HepG2 (cell line): Measurements from ENCODE around the gene CCNF. TPM values are rescaled to one million over a fixed set of nuclear protein-coding genes. Genes with fewer than 3 reads are reported as not detected.

Experiments
- ARNT2 ChIP-seq: sonication (generic); formaldehyde crosslinking; IDR thresholded peaks from 2 replicates; pipeline ENCODE4 v1.8.0; 2022; ENCODE audit warnings: mild to moderate bottlenecking, low read depth, missing genetic modification reagents, moderate library complexity
- CENPT ChIP-seq: sonication (generic); formaldehyde crosslinking; IDR thresholded peaks from 2 replicates; pipeline ENCODE4 v1.8.0; 2022; ENCODE audit warnings: low read depth, mild to moderate bottlenecking, moderate library complexity, missing genetic modification reagents
- FOXA3 ChIP-seq: IDR thresholded peaks from 2 replicates; pipeline ENCODE4 v1.6.1; 2016; ENCODE audit warnings: missing genetic modification reagents, missing compliant biosample characterization
- GABPA ChIP-seq, 2 experiments: IDR thresholded peaks; 2 replicates each; pipeline ENCODE4 v1.6.1; 2011 to 2016; ENCODE audit warnings: low read depth in 2 of 2, low read length in 1 of 2, missing biosample characterization in 1 of 2, missing genetic modification characterization in 1 of 2
- HINFP ChIP-seq: sonication (generic); formaldehyde crosslinking; IDR thresholded peaks from 2 replicates; pipeline ENCODE4 v1.4.0; 2020; ENCODE audit warnings: low read depth, mild to moderate bottlenecking, missing genetic modification reagents
- MIXL1 ChIP-seq: IDR thresholded peaks from 2 replicates; pipeline ENCODE4 v1.6.1; 2016
- NCOA2 ChIP-seq: sonication (generic); formaldehyde crosslinking; IDR thresholded peaks from 2 replicates; pipeline ENCODE4 v1.8.0; 2022; ENCODE audit warnings: inconsistent platforms
- NFAT5 ChIP-seq: sonication (generic); formaldehyde crosslinking; IDR thresholded peaks from 2 replicates; pipeline ENCODE4 v1.4.0; 2020; ENCODE audit warnings: missing genetic modification reagents
- NFYB ChIP-seq: sonication (generic); formaldehyde crosslinking; IDR thresholded peaks from 2 replicates; pipeline ENCODE4 v1.4.0; 2020; ENCODE audit warnings: missing genetic modification reagents
- PHF21A ChIP-seq: sonication (generic); formaldehyde crosslinking; IDR thresholded peaks from 2 replicates; pipeline ENCODE4 v1.5.0; 2020; ENCODE audit warnings: mild to moderate bottlenecking, missing genetic modification reagents
- PHF8 ChIP-seq: sonication (generic); formaldehyde crosslinking; IDR thresholded peaks from 2 replicates; pipeline ENCODE4 v1.5.0; 2020; ENCODE audit warnings: missing genetic modification reagents
- POLR2G ChIP-seq: fragments of 200-400 bp; formaldehyde crosslinking; IDR thresholded peaks from 2 replicates; pipeline ENCODE4 v1.6.1; 2018; ENCODE audit warnings: mild to moderate bottlenecking, low read depth, low read length, moderate library complexity
- RAD21 ChIP-seq: fragments of 450-650 bp; formaldehyde crosslinking; IDR thresholded peaks from 2 replicates; pipeline ENCODE4 v1.5.0; 2020; ENCODE audit warnings: mild to moderate bottlenecking
- TFAP4 ChIP-seq: sonication (generic); IDR thresholded peaks from 2 replicates; pipeline ENCODE4 v1.6.1; 2016; ENCODE audit warnings: low read depth, borderline replicate concordance
- ZNF441 ChIP-seq: sonication (generic); formaldehyde crosslinking; IDR thresholded peaks from 2 replicates; pipeline ENCODE4 v1.7.0; 2021; ENCODE audit warnings: missing genetic modification reagents, borderline replicate concordance
- ZNF446 ChIP-seq: sonication (generic); formaldehyde crosslinking; IDR thresholded peaks from 2 replicates; pipeline ENCODE4 v1.5.0; 2020; ENCODE audit warnings: mild to moderate bottlenecking, missing genetic modification reagents
- ZNF678 ChIP-seq: sonication (generic); formaldehyde crosslinking; IDR thresholded peaks from 2 replicates; pipeline ENCODE4 v1.4.0; 2020; ENCODE audit warnings: mild to moderate bottlenecking, missing genetic modification reagents
- ZNF780A ChIP-seq: sonication (generic); formaldehyde crosslinking; IDR thresholded peaks from 2 replicates; pipeline ENCODE4 v1.8.0; 2022; ENCODE audit warnings: mild to moderate bottlenecking, missing genetic modification reagents, moderate library complexity
- ZNF782 ChIP-seq: sonication (generic); formaldehyde crosslinking; IDR thresholded peaks from 2 replicates; pipeline ENCODE4 v1.4.0; 2020; ENCODE audit warnings: missing genetic modification reagents, mild to moderate bottlenecking, borderline replicate concordance
- ZSCAN12 ChIP-seq: sonication (generic); formaldehyde crosslinking; IDR thresholded peaks from 2 replicates; pipeline ENCODE4 v1.9.0; 2021; ENCODE audit warnings: mild to moderate bottlenecking, missing genetic modification reagents
- polyA plus RNA-seq, 8 experiments: library from polyadenylated mRNA; depleted of rRNA in 3 of 8; stranded (reverse) in 7 of 8; unstranded in 1 of 8; fragments of >200 nt; fragmentation: Illumina TruSeq in 4 of 8; extraction: Trizol in 4 of 8; gene quantifications; 2 replicates each; pipeline versions ENCODE4 v1.2.1 to v1.2.3, GENCODE V29; 2011 to 2016; ENCODE audit warnings: low read depth in 4 of 8, missing spikeins in 1 of 8, mixed read lengths in 1 of 8; ENCODE audit not compliant: insufficient read depth in 1 of 8
- total RNA-seq, 5 experiments: library from RNA; depleted of rRNA; stranded (reverse); fragments of >200 nt; fragmentation: Illumina TruSeq; extraction: Trizol; gene quantifications; 2 replicates each; pipeline ENCODE4 v1.2.3, GENCODE V29; 2016; ENCODE audit warnings: low read depth in 1 of 5
- TF ChIP-seq, protein P1 (sequence below): sonication (generic); formaldehyde crosslinking; IDR thresholded peaks from 2 replicates; pipeline ENCODE4 v1.4.0; 2020; ENCODE audit warnings: missing genetic modification reagents, mild to moderate bottlenecking, borderline replicate concordance

Gene CCNF
- total and polyA plus RNA-seq, 2 of the 13 experiments (the other 11 are each of a cell fraction or from before 2014, with no cell fraction given) = 6.4 to 22.8 TPM

GRCh38 chr16:2429034-2429770, at the start of gene CCNF (continued):
- TF ChIP-seq NFAT5 (CRISPR knock-in tag) = peak; percentile 59; the same call in 1 of the 2 replicates
- peak; percentile 12; the same call in 1 of the 2 replicates for TF ChIP-seq ZNF441 (CRISPR knock-in tag)
- TF ChIP-seq TFAP4 = no peak
- peak; percentile 67 for TF ChIP-seq POLR2G
- no peak for TF ChIP-seq MIXL1 (CRISPR knock-in tag)
- TF ChIP-seq NCOA2 = 0 out of 2 replicates have a peak, but pooled peaks have one; percentile 20
- TF ChIP-seq, protein P1, sequence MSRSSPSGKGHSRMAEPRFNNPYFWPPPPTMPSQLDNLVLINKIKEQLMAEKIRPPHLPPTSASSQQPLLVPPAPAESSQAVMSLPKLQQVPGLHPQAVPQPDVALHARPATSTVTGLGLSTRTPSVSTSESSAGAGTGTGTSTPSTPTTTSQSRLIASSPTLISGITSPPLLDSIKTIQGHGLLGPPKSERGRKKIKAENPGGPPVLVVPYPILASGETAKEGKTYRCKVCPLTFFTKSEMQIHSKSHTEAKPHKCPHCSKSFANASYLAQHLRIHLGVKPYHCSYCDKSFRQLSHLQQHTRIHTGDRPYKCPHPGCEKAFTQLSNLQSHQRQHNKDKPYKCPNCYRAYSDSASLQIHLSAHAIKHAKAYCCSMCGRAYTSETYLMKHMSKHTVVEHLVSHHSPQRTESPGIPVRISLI (CRISPR knock-in tag) = 0 out of 2 replicates have a peak, but pooled peaks have one; percentile 34
- TF ChIP-seq CENPT (CRISPR knock-in tag) = no peak; the same call in 1 of the 2 replicates
- no peak for TF ChIP-seq ZNF780A (CRISPR knock-in tag)
- TF ChIP-seq ARNT2 = peak; percentile 60; the same call in 1 of the 2 replicates
- peak; percentile 88; the same call in 1 of the 2 replicates for TF ChIP-seq ZNF782 (CRISPR knock-in tag)
- peak; percentile 71; the same call in 1 of the 2 replicates for TF ChIP-seq ZSCAN12 (CRISPR knock-in tag)
- peak; percentile 27; the same call in 1 of the 2 replicates for TF ChIP-seq ZNF446
- TF ChIP-seq PHF21A (CRISPR knock-in tag) = peak; percentile 74
- no peak for TF ChIP-seq GABPA (IDR thresholded peaks at IDR 0.05; ENCODE audit: low read depth, low read length)
- no peak for TF ChIP-seq GABPA (CRISPR knock-in tag; IDR thresholded peaks at IDR 0.05; ENCODE audit: low read depth)
- no peak for TF ChIP-seq FOXA3 (CRISPR knock-in tag)
- TF ChIP-seq RAD21 (CRISPR knock-in tag) = peak; percentile 38
- TF ChIP-seq NFYB (CRISPR knock-in tag) = peak; percentile 88
- peak; percentile 76; the same call in 1 of the 2 replicates for TF ChIP-seq HINFP (CRISPR knock-in tag)
- peak; percentile 60 for TF ChIP-seq PHF8 (CRISPR knock-in tag)
- TF ChIP-seq ZNF678 (CRISPR knock-in tag) = 0 out of 2 replicates have a peak, but pooled peaks have one; percentile 50
